ENCODE data around the gene MRPL51. TPM values are rescaled to one million over a fixed set of nuclear protein-coding genes. Genes with fewer than 3 reads are reported as not detected.
A peak's percentile ranks its signal among the peaks of the same experiment; 100 is the strongest.

The MRPL51 gene
- total RNA-seq, 1 donor from 2014 or later, result 202 TPM

GRCh38 chr12:6534945-6535696, 42.1 kb upstream of the MRPL51 start:
- Mint-ChIP-seq H3K4me3 (ENCODE audit: unreplicated experiment) (peak overlapping the region; percentile 89), H3K9me3 (ENCODE audit: unreplicated experiment) (no peaks in the 10 kb centered on the region), H3K36me3 (ENCODE audit: low read depth, unreplicated experiment) (peaks cover 24% of the 10 kb centered on the region), H3K27me3 (ENCODE audit: low read depth, unreplicated experiment) (no peaks in the 10 kb centered on the region), H3K4me1 (ENCODE audit: low read depth, unreplicated experiment) (peaks cover 30% of the 10 kb centered on the region), H3K27ac (ENCODE audit: unreplicated experiment) (peak overlapping the region; percentile 85)
- Histone ChIP-seq H3K79me2 (ENCODE audit: insufficient read depth, low read length) (peaks cover 35% of the 10 kb centered on the region), H3K9ac (ENCODE audit: low read length) (peak overlapping the region; percentile 98), H3K9me3 (ENCODE audit: insufficient read depth, low read depth, low read length) (no peaks in the 10 kb centered on the region), H3K4me1 (ENCODE audit: insufficient read depth, low read length) (peaks cover 45% of the 10 kb centered on the region), H2AFZ (ENCODE audit: low read depth, low read length) (no peak overlapping the region), H4K20me1 (ENCODE audit: insufficient read depth, low read length) (peaks cover 56% of the 10 kb centered on the region), H3K4me3 (ENCODE audit: insufficient read depth, low read depth, low read length) (peak overlapping the region; percentile 95), H3K27ac (ENCODE audit: low read depth, low read length) (peak overlapping the region; percentile 94), H3K27me3 (ENCODE audit: insufficient read depth, low read length) (no peaks in the 10 kb centered on the region), H3K4me2 (ENCODE audit: low read length) (peak overlapping the region; percentile 99), H3K36me3 (ENCODE audit: insufficient read depth, low read length) (peaks cover 41% of the 10 kb centered on the region)
- no peak for TF ChIP-seq EZH2 (IDR thresholded peaks at IDR 0.05; ENCODE audit: insufficient read depth, low read length)
- TF ChIP-seq CTCF (IDR thresholded peaks at IDR 0.05; ENCODE audit: insufficient read depth, low read depth, low read length), result no peak
- FAIRE-seq (no peak), DNase-seq (ENCODE audit: low read depth) (peak; percentile 57)

GRCh38 chr12:6534695-6534944, 41.6 kb upstream of the MRPL51 start:
- H3K27me3 Mint-ChIP-seq (ENCODE audit: low read depth, unreplicated experiment), result no peaks in the 10 kb centered on the region
- TF ChIP-seq CTCF (IDR thresholded peaks at IDR 0.05; ENCODE audit: insufficient read depth, low read depth, low read length) (no peak), EZH2 (IDR thresholded peaks at IDR 0.05; ENCODE audit: insufficient read depth, low read length) (no peak)
- peak overlapping the region; percentile 99 for H3K4me2 ChIP-seq (ENCODE audit: low read length)
- no peaks in the 10 kb centered on the region for H3K27me3 ChIP-seq (ENCODE audit: insufficient read depth, low read length)
- no peaks in the 10 kb centered on the region for H3K9me3 Mint-ChIP-seq (ENCODE audit: unreplicated experiment)
- peaks cover 43% of the 10 kb centered on the region for H3K36me3 ChIP-seq (ENCODE audit: insufficient read depth, low read length)
- no peak for DNase-seq (ENCODE audit: low read depth)
- H3K9ac ChIP-seq (ENCODE audit: low read length), result peak overlapping the region; percentile 98
- no peaks in the 10 kb centered on the region for H3K9me3 ChIP-seq (ENCODE audit: insufficient read depth, low read depth, low read length)
- H3K27ac ChIP-seq (ENCODE audit: low read depth, low read length), result peak overlapping the region; percentile 94
- peaks cover 24% of the 10 kb centered on the region for H3K36me3 Mint-ChIP-seq (ENCODE audit: low read depth, unreplicated experiment)
- peak overlapping the region; percentile 95 for H3K4me3 ChIP-seq (ENCODE audit: insufficient read depth, low read depth, low read length)
- H3K4me3 Mint-ChIP-seq (ENCODE audit: unreplicated experiment), result peak overlapping the region; percentile 89
- H3K4me1 ChIP-seq (ENCODE audit: insufficient read depth, low read length), result peaks cover 44% of the 10 kb centered on the region
- H3K27ac Mint-ChIP-seq (ENCODE audit: unreplicated experiment), result peak overlapping the region; percentile 85
- H2AFZ ChIP-seq (ENCODE audit: low read depth, low read length), result no peak overlapping the region
- H3K79me2 ChIP-seq (ENCODE audit: insufficient read depth, low read length), result peaks cover 35% of the 10 kb centered on the region
- peaks cover 30% of the 10 kb centered on the region for H3K4me1 Mint-ChIP-seq (ENCODE audit: low read depth, unreplicated experiment)
- no peak for FAIRE-seq
- H4K20me1 ChIP-seq (ENCODE audit: insufficient read depth, low read length), result peaks cover 51% of the 10 kb centered on the region

All from astrocyte (in vitro differentiated cells and primary cell).